Testis (tissue), 2 donors: ENCODE results near the gene CTAG1B.
"Not testable (repeated sequence)": the region's sequence is repeated elsewhere in the genome, so short reads cannot be mapped to it uniquely, and the experiment has no call there.

ENCODE experiments used
- CTCF ChIP-seq, 3 experiments: fragments of 450-650 bp in 2 of 3; fragments of 200-600 bp in 1 of 3; sonication (generic) in 1 of 3; IDR thresholded peaks; one replicate each; pipeline ENCODE4 v1.5.1; 2016 to 2019; ENCODE audit warnings: antibody characterized with exemption in 3 of 3, mild to moderate bottlenecking in 2 of 3, moderate library complexity in 1 of 3
- POLR2A ChIP-seq: fragments of 450-650 bp; IDR thresholded peaks from one replicate; pipeline ENCODE4 v1.6.1; 2017; ENCODE audit warnings: antibody characterized with exemption, mild to moderate bottlenecking, moderate library complexity

- TF ChIP-seq CTCF (IDR thresholded peaks at IDR 0.05); POLR2A: not testable (repeated sequence)
Observed at GRCh38 chrX:154607976-154608375, 11.1 kb downstream of the CTAG1B start.
